Stimulated activated CD8-positive, alpha-beta memory T cell treated with anti-CD3 and anti-CD28 coated beads, Interleukin-15, amount 100 ng/mL, for 24 hours (primary cell): Measurements from ENCODE around the gene AXIN1.
"Not testable (repeated sequence)": the region's sequence is repeated elsewhere in the genome, so short reads cannot be mapped to it uniquely, and the experiment has no call there.

Experiments
- DNase-seq: peaks from one replicate; pipeline ENCODE4 v3.0.0-alpha.2; 2020; ENCODE audit warnings: low read depth

Gene AXIN1

DNA sequence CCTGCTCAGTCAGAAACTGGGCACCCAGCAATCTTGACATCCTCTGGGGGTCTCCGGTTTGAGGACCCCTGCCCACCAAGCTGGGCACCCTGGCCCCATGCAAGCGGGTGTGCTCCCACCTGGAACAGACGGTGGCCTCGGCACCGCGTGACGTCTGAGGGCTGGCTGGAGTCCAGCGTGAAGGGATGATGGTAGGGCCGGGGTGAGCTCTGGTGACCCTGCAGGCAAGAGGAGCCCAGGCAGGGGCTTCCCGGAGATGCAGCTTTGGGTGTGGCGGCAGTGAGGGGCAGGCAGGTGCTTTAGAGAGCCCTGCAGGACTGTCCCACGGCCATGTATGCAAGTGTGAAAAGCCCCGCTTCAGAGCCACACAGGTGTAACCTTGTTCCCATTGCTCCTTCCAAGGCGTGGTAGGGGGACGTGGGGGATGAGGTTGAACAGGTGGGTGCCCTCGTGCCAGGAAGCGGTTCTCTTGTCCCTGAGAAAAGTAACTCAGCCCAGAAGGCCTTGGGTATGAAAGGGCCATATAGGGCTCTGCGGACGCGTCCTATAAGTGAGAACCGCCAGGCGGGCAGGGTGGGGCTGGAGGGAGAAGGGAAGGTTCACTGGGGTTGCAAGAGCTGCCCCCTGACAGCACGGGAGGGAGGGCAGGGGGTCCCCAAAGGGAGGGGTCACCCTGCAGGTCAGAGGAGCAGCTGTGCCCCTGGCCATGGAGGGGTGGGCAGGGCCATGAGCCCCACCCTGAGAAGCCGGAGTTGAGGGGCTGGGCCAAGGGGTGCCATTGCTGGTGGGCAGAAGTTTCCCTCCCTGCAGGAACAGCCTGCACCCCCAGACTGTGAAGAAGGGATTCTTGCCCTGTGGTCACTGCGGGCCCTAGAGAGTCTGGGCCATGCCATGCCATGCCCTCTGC is 86.0 kb downstream of the AXIN1 start:
- no peak for DNase-seq

DNA sequence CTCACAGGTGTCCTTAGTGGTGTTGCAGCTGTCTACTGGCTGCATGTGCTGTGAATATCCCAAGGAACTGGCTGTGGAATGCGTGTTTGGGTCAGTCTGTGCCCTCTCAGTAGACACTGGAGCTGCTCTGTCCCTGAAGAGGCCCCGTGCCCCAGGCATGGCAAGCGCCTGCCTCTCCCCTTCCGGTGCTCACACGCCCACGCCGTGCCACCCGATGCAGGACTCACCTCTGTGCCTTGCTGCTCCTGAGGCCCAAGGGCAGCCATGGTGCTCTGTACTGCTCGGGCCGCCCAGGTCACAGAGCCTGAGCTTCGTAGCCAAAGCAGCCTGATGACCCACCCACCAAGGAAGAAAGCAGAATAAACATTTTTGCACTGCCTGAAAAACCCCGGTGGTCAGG is 86.8 kb downstream of the AXIN1 start:
- DNase-seq = no peak

DNA sequence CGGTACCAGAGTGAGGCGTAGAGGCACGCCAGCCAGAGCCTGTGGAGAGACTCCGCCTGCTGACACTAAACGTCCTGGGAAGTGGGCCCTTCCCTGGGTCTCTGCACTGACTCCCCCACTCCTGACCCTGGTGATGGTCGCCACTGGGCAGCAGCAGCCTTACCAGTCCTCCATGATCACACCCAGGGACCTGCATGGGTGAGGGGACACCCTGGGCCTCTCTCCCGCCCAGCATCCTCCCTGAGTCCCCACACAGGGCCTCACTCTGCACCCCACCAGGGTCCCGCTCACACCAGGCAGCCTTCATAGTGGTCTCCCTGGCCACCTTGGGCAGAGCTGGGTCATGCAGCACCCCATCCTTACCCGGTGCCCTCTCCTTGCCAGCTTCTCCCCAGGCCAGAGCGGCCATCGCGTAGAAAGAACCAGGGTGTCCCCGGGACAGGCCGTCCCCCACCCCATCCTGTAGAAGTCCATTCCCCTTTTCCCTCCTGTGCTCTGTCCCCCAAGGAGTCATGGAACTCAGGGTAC is 87.5 kb downstream of the AXIN1 start:
- DNase-seq = no peak

DNA sequence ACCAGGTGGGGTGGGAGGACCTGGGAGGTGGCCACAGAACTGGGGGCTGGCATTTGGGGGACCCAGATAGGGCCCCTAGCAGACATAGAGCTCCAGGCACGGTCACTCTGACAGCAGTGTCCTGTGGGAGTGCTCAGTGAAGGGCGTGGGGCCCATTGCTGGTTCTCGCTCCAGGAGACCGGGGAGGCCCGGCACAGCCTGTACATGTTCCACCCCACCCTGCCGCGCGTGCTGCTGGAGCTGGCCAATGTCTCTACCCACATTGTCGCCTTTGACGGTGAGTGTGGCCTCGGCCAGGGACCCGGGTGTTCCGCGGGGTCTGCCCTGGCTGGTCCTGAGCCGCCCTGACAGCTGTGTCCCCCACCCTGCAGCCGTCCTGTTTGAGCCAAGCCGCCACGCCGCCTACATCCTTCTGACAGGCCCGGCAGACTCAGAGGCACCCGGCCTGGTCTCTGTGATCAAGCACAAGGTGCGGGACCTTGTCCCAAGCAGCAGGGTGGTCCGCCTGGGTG is 88.0 kb downstream of the AXIN1 start:
- DNase-seq = no peak

DNA sequence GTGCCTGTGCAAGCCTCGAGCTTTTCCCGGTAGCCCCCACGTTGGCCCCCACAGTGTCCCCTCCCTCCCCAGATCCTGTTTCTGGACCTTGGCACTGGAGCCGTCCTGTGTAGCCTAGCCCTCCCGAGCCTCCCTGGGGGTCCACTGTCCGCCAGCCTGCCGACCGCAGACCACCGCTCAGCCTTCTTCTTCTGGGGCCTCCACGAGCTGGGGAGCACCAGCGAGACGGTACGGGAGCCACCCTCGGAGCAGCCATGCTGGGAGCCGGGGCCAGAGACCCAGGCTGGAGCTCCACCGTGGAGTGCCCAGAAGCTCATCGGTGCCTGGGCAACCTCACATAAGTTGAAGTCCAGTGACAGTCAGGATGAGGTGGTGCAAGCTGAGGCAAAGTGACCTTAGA is 88.6 kb downstream of the AXIN1 start:
- DNase-seq = no peak

DNA sequence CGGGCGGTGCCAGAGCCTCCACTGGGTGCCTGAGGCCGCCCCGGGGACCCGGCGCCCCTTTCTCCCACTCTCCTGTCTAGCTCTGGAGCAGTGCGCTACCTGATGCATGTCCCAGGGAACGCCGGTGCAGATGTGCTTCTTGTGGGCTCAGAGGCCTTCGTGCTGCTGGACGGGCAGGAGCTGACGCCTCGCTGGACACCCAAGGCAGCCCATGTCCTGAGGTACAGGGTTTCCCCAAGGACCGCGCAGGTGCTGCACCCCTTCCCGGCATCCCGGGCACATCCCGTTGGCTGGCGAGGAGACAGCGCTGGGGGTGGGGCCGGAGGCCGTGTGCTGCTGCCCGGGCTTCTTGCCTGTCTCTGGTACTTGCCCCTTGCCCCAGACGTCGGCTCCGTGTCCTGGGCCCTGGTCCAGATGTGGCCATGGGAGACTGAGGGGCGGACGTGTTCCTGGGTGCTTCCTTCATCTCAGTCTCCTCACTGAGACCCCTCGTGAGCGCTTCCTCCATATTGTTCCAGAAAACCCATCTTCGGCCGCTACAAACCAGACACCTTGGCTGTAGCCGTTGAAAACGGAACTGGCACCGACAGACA is 89.2 kb downstream of the AXIN1 start:
- no peak for DNase-seq

DNA sequence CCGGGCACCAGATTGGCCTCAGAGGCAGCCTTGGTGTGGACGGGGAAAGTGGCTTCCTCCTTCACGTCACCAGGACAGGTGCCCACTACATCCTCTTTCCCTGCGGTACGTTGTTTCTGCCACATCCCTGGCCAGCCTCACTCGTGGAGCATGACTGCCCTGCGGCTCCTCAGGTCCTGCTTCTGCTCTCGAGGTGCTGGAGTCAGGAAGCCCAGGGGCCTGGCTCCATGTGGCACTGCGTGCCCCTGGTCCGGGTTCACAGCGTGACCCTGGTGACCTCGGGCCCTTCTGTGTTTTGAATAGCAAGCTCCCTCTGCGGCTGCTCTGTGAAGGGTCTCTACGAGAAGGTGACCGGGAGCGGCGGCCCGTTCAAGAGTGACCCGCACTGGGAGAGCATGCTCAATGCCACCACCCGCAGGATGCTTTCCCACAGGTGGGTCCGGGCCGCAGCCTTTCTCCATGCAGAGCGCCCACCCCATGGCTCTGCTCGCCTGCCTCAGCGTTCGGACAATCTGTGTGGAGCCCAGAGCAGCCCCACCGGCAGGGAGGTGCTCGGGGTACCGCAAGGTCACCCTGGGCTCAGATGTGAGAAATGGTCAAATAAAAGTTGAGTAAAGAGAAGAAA is 90.3 kb downstream of the AXIN1 start:
- DNase-seq = no peak

DNA sequence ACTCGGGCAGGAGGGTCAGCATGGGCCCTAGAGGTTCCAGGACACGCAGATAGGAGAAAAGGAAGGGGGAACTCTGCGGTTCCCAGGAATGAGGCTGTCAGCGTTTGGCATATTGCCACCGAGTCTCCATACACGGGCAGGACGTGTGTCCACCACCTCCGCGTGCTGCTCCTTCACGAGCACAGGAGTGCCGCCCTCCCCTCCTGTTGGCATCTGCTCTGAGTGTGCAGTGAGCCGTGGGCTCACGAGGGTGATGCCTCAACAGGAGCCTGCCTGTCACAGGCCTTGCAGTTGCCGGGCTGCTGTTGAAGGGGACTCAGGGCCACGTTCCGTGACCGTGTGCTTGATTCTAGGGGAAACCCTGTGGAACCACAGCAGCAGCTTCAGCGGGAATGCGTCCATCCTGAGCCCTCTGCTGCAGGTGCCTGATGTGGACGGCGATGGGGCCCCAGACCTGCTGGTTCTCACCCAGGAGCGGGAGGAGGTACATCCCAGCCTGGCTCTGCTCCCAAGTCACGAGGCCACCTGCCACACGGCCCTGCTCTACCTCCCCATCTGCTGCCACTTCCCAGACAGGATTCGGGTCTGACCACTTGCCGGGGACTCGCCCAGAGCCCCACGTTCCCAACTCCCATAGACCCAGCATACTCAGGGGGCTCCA is 91.4 kb downstream of the AXIN1 start:
- no peak for DNase-seq

DNA sequence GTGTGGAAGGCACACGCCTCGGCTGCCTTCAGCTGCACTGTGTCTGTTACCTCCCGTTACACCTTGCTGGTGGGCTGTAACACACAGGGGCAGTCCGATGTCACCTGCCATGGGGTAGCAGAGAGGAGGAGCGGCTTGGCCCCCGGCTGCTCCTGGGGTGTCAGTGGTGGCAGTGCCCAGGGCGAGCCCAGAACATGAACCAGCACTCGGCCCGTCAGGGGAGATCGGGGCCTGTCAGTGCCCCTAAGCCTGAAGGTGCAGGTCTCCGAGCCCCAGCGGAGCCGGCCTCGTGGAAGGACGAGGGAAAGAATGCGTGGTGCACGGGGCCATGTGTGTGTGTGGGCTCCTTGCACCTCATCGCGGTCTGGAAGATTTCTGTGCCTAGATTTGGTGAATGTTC is 92.2 kb downstream of the AXIN1 start:
- no peak for DNase-seq

DNA sequence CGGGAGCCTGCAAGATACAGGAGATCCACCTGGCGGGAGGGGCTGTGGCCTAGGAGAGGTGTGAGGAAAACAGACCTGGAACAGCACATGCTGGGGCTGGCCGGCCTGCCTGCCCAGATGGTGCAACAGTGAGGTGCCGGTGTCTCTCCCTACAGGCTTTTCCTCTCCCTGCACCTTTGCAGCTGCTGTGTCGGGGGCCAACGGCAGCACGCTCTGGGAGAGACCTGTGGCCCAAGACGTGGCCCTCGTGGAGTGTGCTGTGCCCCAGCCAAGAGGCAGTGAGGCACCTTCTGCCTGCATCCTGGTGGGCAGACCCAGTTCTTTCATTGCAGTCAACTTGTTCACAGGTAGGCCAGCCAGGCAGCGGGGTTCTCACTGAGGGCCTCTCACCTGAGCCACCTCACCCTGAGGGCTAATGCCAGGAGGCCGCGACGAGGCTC is 92.7 kb downstream of the AXIN1 start:
- no peak for DNase-seq

DNA sequence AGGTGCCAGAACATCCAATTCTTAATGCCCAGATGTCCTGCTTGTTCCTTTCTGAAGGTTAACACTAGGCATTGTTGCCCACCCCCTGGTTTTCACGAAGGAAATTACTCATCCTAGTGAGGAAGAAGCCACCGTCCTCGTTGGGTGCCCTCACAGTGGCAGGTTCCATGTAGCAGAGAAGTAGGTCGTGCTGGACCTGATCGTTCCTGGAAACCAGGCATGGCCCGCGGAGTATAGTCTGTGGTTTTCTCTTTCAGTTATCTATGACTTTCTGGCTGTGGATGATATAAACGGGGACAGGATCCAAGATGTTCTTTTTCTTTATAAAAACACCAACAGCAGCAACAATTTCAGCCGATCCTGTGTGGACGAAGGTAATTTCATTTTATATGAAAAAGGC is 93.3 kb downstream of the AXIN1 start:
- no peak for DNase-seq

DNA sequence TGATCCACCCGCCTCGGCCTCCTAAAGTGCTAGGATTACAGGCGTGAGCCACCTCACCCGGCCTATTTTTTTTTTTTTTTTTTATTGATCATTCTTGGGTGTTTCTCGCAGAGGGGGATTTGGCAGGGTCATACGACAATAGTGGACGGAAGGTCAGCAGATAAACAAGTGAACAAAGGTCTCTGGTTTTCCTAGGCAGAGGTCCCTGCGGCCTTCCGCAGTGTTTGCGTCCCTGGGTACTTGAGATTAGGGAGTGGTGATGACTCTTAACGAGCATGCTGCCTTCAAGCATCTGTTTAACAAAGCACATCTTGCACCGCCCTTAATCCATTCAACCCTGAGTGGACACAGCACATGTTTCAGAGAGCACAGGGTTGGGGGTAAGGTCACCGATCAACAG is 94.4 kb downstream of the AXIN1 start:
- DNase-seq = not testable (repeated sequence)

DNA sequence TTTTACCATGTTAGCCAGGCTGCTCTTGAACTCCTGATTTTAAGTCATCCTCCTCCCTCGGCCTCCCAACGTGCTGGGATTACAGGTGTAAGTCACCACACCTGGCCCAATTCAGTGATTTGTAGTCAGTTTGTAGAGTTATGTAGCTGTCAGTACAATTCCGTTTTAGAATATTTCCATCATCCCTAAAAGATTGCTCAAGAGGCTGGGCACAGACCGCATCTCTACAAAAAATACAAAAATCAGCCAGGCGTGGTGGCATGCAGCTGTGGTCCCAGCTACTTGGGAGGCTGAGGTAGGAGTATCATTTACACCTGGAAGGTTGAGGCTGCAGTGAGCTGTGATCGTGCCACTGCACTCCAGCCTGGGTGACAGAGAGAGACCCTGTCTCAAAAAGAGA is 97.3 kb downstream of the AXIN1 start:
- DNase-seq = no peak

DNA sequence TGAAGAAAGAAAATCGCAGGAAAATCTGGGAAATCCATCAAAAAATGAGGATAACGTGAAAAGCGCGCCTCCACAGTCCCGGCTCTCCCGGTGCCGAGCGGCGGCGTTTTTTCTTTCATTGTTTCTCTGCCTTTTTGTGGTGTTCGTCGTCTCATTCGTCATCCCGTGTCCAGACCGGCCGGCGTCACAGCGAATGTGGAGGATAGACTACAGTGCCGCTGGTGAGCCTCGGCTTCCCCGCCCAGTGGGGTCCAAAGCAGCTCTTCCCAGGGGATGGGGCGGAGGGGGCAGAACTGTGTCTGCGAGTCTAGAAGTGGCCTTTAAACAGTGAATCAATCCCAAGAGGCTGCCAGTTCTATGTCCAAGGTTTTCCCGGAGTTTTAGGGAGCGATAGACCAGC is 98.1 kb downstream of the AXIN1 start:
- DNase-seq = no peak

DNA sequence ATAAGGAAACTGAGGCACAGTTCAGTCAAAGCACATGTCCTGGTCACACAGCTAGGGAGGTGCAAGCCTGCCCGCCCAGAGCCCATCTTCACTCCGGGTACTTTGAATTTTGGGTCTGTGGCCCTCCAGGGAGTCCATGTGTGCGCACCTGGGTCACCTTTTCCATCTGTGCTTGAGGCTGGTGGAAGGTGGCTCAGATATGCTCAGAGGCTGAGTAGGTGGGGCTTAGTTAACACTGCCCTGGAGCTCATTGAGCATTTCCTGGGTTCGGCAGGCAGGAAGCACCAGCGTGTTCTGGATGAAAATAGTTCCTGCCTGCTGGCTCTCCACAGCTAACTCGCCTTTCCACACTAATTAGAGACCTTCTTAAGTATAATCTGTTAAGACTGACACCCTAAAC is 98.7 kb downstream of the AXIN1 start:
- DNase-seq = no peak

DNA sequence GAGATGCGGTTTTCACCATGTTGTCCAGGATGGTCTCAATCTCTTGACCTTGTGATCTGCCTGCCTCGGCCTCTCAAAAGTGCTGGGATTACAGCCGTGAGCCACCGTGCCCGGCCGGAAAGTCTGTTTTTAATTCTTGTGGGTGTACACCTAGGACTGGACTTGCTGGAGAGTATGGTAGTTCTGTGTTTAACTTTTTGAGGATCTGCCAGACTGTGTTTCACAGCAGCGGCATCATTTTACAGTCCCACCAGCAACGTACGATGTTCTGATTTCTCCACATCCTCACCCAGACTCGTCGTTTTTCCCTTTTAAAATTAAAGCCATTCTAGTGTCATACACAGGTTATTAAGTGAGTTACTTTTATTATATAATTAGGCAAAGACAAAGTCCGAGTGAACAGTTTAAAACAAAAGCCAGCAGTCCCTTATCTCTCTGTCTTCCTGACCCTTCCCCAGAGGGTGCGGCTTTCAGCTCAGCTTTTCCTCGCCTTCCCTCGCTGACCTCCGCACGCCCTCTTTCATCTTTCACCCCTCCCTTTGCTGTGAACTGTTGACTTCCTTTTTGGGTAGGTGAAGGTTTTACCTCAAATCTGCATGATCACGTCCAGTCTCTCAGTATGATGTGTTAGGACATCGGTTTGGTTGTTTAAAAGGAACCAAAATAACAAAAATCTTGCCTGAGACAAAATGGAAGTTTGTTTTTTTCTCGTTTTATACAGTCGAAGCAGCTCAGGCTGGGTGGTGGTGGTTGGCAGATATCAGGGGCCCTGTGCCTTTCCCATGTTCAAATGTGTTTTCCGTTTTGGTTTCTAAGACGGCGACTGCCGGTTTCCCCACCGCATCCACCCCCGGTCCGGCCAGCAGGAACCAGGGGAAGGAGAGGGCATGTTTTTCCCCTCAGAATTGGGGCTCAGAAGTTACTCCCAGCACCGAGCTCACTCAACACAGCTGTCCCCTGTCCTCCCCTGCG is 99.9 kb downstream of the AXIN1 start:
- no peak for DNase-seq

DNA sequence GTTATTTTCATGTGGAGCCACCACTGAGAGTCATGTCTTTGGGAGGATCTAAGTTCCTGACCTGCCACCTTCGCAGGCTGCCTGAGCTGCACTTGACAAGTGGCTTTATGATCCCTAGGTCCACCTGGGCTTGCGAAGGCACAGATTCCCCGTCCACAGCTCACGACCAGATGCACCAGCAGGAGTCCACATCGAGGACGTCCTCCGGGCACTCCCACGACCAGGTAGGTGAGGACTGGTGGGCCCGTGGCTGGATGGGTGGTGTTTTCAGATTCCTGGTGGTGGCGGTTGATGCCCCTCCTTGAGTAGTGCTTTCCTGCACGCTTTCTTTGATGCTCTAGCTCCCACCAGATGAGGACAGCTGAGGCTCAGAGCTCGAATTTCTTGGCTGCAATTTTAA is 103.1 kb downstream of the AXIN1 start:
- no peak for DNase-seq

DNA sequence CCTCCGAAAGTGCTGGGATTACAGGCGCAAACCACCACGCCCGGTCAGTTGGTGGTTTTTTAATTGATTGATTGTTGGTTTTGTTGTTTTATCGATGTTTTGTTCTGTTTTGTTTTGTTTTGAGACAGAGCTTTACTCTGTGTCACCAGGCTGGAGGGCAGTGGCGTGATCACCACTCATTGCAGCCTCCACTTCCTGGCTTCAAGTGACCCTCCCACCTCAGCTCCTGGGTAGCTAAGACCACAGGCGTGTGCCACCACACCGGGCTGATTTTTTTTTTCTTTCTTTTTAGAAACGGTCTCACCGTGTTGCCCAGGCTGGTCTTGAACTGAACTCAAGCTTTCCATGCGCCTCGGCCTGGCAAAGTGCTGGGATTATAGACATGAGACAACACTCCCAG is 105.5 kb downstream of the AXIN1 start:
- DNase-seq = no peak

DNA sequence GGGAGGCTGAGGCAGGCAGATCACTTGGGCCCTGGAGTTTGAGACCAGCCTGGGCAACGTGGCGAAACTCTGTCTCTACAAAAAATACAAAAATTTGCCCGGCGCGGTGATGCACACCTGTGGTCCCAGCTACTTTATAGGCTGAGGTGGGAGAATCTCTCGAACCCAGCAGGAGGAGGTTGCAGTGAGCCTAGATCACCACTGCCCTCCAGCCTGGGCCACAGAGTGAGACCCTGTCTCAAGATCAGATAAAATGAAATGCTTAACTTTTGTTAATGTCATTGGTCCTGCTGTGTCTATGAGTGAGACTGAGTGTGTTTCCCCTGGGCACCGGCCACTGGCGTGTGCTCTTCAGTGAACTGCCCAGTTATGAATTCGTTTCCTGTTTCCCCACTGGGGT is 107.4 kb downstream of the AXIN1 start:
- no peak for DNase-seq

DNA sequence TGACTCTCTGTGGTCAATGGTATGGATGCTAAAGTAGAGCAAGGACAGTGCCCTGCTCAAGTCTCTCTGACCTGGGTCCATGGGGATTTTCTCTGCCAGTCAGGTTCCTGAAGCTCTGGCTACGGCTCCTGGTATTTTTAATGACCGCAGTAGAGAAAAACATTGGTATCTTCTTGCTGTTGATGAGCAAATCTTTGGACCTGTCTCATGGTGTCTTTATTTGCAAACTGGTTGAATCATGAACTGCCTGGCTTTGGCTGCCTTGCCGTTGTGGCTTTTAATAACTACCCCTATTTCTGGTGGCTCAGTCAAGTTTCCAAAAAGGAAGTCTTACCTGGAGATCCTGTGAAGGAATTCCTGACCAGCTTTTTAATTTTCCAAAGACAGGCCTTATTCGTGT is 109.2 kb downstream of the AXIN1 start:
- no peak for DNase-seq

DNA sequence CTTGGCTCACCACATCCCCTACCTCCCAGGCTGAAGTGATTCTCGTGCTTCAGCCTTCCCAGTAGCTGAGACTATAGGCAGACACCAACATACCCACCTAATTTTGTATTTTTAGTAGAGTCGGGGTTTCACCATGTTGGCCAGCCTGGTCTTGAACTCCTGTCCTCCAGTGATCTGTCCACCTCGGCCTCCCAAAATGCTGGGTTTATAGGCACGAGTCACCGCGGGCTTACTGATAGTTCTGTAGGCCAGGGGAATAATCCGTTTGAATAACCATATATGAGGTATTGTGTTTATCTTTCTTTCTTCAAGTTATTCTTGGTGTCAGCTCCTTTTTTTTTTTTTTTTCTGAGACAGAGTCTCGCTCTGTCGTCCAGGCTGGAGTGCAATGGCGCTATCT is 110.2 kb downstream of the AXIN1 start:
- no peak for DNase-seq
